Tibial artery (tissue), 4 donors: ENCODE measurements around the gene NXPH3.
A peak's percentile ranks its signal among the peaks of the same experiment; 100 is the strongest.

ENCODE experiments used
- DNase-seq, 2 donors: peaks; one replicate each; pipeline ENCODE4 v3.0.0-alpha.2; 2019
- H3K27ac ChIP-seq, 2 donors: fragments of 200-600 bp; sonication (generic) in 1 of 2; 1 replicate in 1 of 2; 2 replicates in 1 of 2; pipeline ENCODE4 v1.5.1; 2018 to 2019; ENCODE audit warnings: mild to moderate bottlenecking in 1 of 2
- H3K27me3 ChIP-seq, 2 donors: fragments of 200-600 bp; sonication (generic) in 1 of 2; one replicate each; pipeline versions ENCODE4 v1.5.1 to v1.6.0; 2016 to 2019
- H3K36me3 ChIP-seq, 3 donors: fragments of 200-600 bp; sonication (generic) in 2 of 3; one replicate each; pipeline ENCODE4 v1.5.1; 2016 to 2019; ENCODE audit warnings: mild to moderate bottlenecking in 2 of 3
- H3K4me1 ChIP-seq, 4 donors: fragments of 200-600 bp; sonication (generic) in 2 of 4; 1 replicate in 3 of 4; 2 replicates in 1 of 4; pipeline ENCODE4 v1.5.1; 2016 to 2019
- H3K4me3 ChIP-seq, 2 donors: fragments of 200-600 bp; sonication (generic) in 1 of 2; 1 replicate in 1 of 2; 2 replicates in 1 of 2; pipeline ENCODE4 v1.5.1; 2018 to 2019; ENCODE audit warnings: mild to moderate bottlenecking in 2 of 2
- H3K9me3 ChIP-seq, 3 donors: fragments of 200-600 bp; sonication (generic) in 1 of 3; one replicate each; pipeline ENCODE4 v1.5.1; 2016 to 2019
- intact Hi-C: fragments of 100-400 bp; cut with DNase I; formaldehyde crosslinking; loops from one replicate; pipeline ENCODE4 v1.15.0; 2023; ENCODE audit warnings: low total_unique reads
- TF ChIP-seq, protein P1 (sequence below), 2 experiments: fragments of 200-600 bp in 1 of 2; fragments of 450-650 bp in 1 of 2; IDR thresholded peaks; one replicate each; pipeline ENCODE4 v1.5.1; 2017 to 2019; ENCODE audit warnings: antibody characterized with exemption in 2 of 2, mild to moderate bottlenecking in 1 of 2, moderate library complexity in 1 of 2

NXPH3 gene

DNA sequence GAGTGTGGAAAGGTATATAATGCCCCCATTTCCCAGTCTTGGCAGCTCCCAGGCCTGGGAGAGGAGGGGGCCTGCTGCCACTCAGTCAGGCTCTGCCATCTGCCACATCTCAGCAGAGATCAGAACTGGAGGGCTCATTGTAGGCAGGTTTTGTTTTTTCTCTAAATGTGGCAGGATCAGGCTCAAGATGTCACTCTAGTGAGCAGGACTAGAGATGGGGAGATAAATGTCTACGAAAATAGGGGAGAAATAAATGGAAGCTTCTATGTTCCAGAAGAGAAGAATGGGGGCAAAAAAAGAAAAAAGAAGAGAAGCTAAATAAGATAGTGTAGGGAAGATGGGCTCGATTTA is 13.9 kb downstream of the NXPH3 start:
- Histone ChIP-seq H3K4me1 (peaks cover 0 to 49% (median 25%) of the 10 kb centered on the region in 4 donors), H3K9me3 (no peaks in the 10 kb centered on the region), H3K27ac (peak overlapping the region; percentile 80 to 83), H3K27me3 (no peaks in the 10 kb centered on the region), H3K36me3 (peaks cover 16 to 27% (median 17%) of the 10 kb centered on the region in 3 donors), H3K4me3 (no peak overlapping the region)
- no peak for DNase-seq
- TF ChIP-seq, protein P1, sequence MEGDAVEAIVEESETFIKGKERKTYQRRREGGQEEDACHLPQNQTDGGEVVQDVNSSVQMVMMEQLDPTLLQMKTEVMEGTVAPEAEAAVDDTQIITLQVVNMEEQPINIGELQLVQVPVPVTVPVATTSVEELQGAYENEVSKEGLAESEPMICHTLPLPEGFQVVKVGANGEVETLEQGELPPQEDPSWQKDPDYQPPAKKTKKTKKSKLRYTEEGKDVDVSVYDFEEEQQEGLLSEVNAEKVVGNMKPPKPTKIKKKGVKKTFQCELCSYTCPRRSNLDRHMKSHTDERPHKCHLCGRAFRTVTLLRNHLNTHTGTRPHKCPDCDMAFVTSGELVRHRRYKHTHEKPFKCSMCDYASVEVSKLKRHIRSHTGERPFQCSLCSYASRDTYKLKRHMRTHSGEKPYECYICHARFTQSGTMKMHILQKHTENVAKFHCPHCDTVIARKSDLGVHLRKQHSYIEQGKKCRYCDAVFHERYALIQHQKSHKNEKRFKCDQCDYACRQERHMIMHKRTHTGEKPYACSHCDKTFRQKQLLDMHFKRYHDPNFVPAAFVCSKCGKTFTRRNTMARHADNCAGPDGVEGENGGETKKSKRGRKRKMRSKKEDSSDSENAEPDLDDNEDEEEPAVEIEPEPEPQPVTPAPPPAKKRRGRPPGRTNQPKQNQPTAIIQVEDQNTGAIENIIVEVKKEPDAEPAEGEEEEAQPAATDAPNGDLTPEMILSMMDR (IDR thresholded peaks at IDR 0.05): no peak
- intact Hi-C loops: no loop called here

DNA sequence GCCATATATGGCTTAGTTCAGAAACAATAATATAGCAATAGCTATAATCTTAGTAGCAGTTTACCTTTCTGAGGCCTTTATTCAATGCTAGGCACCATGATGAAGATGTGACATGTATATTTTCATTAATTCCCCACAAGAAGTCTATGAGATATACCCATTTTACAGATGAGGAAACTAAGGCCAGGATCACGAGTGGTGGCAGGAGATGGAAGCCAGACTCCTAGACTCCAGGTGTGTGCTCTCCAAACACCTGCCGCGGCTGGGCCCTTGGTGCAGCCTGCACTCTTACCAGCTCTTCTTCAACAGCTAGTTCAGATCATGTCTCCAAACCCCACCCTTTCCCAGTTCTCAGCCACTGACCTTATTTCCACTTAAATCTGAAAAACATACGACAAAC is 15.2 kb downstream of the NXPH3 start:
- H3K27ac ChIP-seq: peak overlapping the region; percentile 16 to 80
- intact Hi-C loops: no loop called here
- H3K4me1 ChIP-seq: peaks cover 0 to 41% (median 25%) of the 10 kb centered on the region in 4 donors
- no peak overlapping the region for H3K4me3 ChIP-seq
- no peak for DNase-seq
- no peaks in the 10 kb centered on the region for H3K9me3 ChIP-seq
- no peaks in the 10 kb centered on the region for H3K27me3 ChIP-seq
- TF ChIP-seq, protein P1 (IDR thresholded peaks at IDR 0.05): no peak
- H3K36me3 ChIP-seq: peaks cover 18 to 40% (median 23%) of the 10 kb centered on the region in 3 donors

DNA sequence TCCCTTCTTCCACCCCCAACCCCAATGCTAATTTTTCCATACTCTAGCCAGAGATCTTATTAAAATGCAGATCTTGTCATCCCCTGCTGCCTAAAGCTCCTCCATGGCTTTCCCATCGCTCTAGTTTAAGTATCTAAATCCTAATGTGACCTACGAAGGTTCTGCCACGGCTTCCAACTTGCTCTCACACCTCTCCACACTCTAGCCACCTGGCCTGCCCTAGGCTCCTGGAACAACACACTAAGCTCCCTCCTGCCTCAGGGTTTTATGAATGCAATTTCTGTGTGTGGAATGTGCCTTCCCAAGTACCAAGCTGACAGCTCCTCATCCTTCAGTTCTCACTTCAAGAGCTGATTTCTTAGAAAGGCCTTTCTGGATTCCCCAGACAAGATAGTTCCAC is 16.6 kb downstream of the NXPH3 start:
- Histone ChIP-seq H3K36me3 (peaks cover 32 to 49% (median 37%) of the 10 kb centered on the region in 3 donors), H3K4me1 (peaks cover 0 to 28% (median 20%) of the 10 kb centered on the region in 4 donors), H3K27me3 (no peaks in the 10 kb centered on the region), H3K4me3 (no peak overlapping the region), H3K27ac (peak overlapping the region; percentile 21 to 80), H3K9me3 (no peaks in the 10 kb centered on the region)
- DNase-seq: no peak
- intact Hi-C loops: no loop called here
- TF ChIP-seq, protein P1 (IDR thresholded peaks at IDR 0.05): no peak

DNA sequence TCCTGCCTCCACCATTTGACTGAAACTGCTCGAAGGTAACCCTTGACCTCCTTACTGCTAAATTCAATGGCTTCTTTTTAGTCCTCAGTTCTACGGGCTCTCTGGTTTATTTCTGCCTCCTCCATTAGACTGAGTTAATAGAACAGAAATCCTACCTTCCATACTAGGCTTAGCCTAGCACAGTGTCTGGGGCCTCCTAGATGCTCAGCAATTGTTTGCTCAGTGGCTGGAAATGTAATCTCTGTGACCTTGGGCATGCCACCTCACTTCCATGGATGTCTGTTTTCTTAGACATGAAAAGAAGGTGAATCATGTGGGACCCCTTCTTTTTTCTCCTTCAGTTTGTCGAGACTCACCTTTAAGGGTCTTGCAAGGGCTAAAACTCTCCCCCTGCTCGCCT is 19.7 kb downstream of the NXPH3 start:
- peaks cover 39 to 70% (median 58%) of the 10 kb centered on the region in 3 donors for H3K36me3 ChIP-seq
- DNase-seq: no peak

DNA sequence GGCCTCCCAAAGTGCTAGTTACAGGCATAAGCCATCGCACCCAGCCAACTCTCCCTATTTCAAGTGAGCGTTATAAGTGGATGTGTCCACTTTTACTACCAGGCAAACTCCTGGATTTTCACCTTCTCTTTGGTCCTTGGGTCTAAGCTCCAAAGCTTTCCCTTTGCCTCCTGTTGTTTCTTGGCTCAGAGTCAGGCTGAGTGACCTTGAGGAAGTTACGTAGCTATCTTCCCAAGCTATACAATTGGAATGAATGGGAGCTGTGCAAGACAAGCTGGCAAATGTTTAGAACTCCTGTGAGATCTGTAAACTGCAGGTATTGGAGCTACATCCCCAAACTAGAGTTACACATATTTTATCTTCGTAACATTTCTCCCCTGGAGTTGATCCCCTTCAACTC is 20.3 kb downstream of the NXPH3 start:
- peaks cover 0 to 17% (median 11%) of the 10 kb centered on the region in 4 donors for H3K4me1 ChIP-seq
- DNase-seq: no peak
- no peaks in the 10 kb centered on the region for H3K27me3 ChIP-seq
- intact Hi-C loops: no loop called here
- H3K36me3 ChIP-seq: peaks cover 46 to 76% (median 65%) of the 10 kb centered on the region in 3 donors
- TF ChIP-seq, protein P1 (IDR thresholded peaks at IDR 0.05): no peak
- H3K4me3 ChIP-seq: no peak overlapping the region
- no peak overlapping the region for H3K27ac ChIP-seq
- H3K9me3 ChIP-seq: no peaks in the 10 kb centered on the region

More for the DNA sequence above, 19.7 kb downstream of the NXPH3 start:
- Histone ChIP-seq H3K27ac (no peak overlapping the region), H3K4me3 (no peak overlapping the region), H3K27me3 (no peaks in the 10 kb centered on the region), H3K4me1 (peaks cover 0 to 17% (median 12%) of the 10 kb centered on the region in 4 donors), H3K9me3 (no peaks in the 10 kb centered on the region)
- TF ChIP-seq, protein P1 (IDR thresholded peaks at IDR 0.05): no peak
- intact Hi-C loops: no loop called here
